Activated CD4-positive, alpha-beta T cell treated with anti-CD3 and anti-CD28 coated beads, Interleukin-2, amount 50 U/mL, for 1 hour (primary cell): ENCODE results near the gene CTAG1B.
"Not testable (repeated sequence)": the region's sequence is repeated elsewhere in the genome, so short reads cannot be mapped to it uniquely, and the experiment has no call there.

ENCODE experiments used
- DNase-seq: peaks from one replicate; pipeline ENCODE4 v3.0.0-alpha.2; 2020

Gene CTAG1B

GRCh38 chrX:154620767-154621414 is 1.8 kb upstream of the CTAG1B start:
- not testable (repeated sequence) for DNase-seq

DNA sequence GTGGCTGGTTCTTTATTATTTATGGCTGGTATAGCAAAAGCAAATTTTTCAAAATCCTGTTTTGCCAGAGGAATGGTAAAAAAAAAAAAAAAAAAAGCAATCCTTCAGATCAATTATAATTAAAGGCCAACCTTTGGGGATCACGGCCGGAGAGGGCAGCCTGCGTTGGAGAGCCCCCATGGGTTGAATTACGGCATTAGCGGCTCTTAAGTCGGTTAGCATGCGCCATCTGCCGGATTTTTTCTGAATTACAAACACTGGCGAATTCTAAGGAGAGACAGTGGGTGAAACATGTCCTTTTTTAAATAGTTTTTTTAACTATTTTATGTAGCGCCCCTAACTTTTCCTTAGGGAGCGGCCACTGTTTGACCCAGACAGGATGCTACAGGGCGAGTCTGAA is 5.5 kb downstream of the CTAG1B start:
- DNase-seq = not testable (repeated sequence)

DNA sequence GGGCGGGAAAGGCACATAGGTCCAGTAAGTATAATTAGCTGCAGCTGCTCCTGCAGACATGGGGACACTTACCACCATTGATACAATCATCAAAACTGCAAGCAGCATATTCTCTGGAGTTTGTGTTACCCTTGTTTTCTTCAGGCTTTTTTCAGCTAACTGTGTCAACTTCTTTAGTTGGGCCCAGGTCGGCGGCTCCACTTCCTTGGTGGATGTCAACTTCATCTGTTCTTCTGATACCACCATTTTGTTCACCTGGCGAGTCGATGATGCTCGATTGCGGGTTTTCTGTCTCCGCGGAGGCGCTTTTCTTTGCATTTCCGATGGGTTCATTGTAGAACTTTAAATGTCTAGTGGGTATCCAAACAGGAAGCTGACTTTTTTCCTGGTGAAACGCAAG is 7.9 kb downstream of the CTAG1B start:
- DNase-seq = not testable (repeated sequence)

GRCh38 chrX:154608823-154609222 is 10.3 kb downstream of the CTAG1B start:
- DNase-seq = not testable (repeated sequence)

DNA sequence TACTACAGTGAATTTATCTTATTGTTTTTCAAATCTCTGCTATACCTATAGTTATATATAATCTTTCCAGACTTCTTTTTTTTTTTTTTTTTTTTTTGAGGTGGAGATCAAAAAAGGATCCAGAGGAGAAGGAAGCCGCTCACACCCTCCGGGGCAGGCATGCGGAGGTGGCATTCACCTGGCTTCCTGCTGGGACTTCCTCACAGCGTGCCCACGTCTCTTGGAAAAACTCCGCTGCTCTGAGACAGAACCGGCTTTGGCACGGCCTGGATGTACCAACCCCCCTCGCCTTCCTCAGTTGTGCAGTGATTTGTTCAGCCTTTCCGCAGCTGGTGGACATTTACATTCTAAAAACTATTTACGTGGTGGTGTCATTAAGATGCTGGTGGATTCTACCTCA is 11.1 kb downstream of the CTAG1B start:
- not testable (repeated sequence) for DNase-seq

DNA sequence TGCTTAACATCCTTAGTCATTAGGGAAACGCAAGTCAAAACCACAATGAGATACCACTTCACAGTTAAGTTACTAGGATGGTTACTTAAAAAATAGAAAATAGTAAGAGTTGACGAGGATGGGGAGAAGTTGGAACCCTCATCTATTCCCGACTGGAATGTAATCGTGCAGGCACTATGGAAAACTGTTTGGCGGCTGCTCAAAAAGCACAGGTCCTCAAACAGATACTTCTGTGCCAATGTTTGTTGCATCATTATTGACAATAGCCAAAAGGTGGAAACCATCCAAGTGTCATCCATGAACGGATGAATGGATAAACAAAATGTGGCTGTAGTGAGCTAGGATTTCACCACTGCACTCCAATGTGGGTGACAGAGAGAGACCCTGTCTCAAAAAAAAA is 11.7 kb downstream of the CTAG1B start:
- DNase-seq = no peak

GRCh38 chrX:154605566-154605965 is 13.5 kb downstream of the CTAG1B start:
- no peak for DNase-seq

DNA sequence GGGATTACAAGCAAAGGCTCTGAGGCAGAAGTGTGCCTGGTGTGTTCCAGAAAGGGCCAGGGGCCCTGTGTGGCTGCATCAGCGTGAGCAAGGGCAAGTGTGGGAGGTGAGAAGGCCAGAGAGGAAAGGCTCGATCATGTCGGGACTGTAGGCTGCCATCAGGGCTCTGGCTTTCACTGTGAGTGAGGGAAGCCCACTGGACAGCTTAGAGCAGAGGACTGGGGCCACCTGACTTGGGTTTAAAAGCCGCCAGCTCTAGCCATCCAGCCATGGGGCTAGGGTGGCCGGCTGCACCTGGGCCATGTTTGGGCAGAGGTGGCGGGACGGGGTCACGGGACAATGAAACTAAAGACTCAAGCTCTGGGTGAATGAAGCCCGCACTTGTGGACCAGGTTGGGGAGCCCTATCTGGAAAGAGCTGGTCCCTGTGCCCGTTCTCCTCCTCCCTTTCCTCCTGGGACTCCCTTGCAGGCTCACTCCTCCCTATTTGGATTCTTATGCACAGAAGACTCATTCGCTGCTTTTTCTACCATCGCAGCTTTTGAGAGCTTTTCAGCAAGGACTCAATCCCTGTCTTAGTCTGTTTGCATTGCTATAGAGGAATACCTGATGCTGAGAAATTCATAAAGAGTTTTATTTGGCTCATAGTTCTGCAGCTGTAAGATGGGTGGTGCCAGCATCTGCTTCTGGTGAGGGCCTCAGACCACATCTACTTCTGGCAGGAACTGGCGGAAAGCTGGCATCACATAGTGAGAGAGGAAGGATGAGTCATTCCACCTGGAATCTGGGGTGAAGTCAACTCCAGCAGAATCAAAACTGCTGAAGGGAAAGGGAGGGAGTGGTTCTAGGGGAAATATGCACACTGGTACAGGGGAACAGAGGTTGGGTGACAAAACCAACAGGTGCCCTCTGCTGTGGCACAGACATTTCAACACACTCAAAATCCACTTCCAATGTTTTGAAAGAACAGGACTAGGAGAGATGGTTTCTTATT is 15.3 kb downstream of the CTAG1B start:
- no peak for DNase-seq

GRCh38 chrX:154602766-154603437 is 16.2 kb downstream of the CTAG1B start:
- no peak for DNase-seq

GRCh38 chrX:154602226-154602625 is 16.9 kb downstream of the CTAG1B start:
- no peak for DNase-seq

DNA sequence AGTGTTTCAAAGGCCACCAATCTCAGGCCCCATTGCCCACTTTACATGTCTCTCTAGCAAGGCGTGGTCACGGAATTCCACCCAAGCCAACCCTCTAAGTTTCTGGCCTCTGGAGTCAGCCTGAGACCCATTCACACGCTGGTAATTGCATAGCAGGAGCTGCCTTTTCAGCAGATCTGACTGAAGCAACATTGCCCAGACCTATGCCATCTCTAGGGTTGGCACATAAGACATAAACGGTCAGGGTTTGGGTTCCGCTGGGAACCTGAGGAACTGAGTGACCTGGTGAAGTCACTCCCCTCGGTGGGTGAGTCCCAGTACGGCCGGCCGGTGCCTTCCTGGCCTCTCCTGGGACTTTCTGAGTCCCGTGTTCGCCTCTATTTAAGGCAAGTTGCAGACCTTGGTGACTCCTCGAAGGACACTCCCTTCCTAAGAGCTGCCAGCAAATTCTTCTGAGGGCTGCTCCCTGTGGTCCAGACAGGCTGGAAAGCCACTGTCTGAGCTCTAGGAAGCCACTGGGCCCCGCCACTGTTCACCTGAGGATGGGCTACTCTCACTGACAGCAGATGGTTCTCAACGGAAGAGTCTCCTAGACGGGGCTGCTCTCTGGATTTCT is 18.2 kb downstream of the CTAG1B start:
- no peak for DNase-seq

GRCh38 chrX:154599531-154599930 is 19.6 kb downstream of the CTAG1B start:
- no peak for DNase-seq

DNA sequence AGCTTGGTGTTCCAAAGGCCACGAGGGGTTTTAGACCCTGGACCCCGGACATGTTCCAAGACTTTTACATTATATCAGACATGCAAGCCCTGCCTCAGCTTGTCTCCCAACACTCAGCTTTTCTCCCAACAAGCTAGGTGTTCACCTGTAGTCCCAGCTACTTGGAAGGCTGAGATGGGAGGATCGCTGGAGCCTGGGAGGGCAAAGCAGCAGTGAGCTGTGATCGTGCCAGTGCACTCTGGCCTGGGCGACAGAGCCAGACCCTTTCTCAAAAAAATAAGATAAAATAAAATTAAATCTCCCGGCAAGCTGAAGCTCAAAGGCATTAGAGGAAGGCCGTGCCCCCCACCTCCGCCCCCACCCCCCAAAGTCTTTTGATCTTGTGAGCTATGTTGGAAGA is 20.4 kb downstream of the CTAG1B start:
- DNase-seq = no peak

DNA sequence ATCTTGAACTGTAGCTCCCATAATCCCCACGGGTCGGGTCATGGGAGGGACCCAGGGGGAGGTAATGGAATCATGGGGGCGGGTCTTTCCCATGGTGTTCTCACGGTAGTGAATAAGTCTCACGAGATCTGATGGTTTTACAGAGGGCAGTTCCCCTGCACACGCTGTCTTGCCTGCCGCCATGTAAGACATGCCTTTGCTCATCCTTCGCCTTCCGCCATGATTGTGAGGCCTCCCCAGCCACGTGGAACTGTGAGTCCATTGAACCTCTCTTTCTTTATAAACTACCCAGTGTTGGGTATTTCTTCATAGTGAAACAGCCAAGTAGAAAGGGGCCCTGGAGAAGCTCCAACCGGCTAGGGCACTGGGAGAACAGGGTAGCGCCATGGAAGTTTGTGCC is 21.9 kb downstream of the CTAG1B start:
- DNase-seq = no peak

- no peak for DNase-seq
These were observed 22.7 kb downstream of the CTAG1B start for GRCh38 chrX:154596290-154596929.

GRCh38 chrX:154595559-154596249 is 23.4 kb downstream of the CTAG1B start:
- no peak for DNase-seq

DNA sequence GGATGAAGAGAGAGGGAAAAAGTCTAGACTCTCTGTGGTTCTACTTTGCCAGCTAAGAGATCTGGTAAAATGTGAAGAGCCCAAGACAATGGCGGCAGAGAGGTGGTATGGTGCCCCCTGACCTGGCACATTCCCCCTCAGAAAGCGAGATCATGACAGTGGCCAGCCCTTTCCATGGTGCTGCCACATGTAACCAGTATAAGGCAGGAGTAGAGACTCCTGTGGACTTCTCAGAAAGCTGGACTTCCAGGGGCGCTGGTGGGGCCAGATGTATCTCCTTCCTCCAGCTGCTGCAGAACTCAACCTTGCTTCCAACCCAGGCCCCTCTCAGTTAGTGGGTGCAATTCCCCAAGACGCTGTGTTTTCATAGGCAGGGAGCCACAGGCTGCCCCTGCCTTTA is 24.6 kb downstream of the CTAG1B start:
- no peak for DNase-seq

GRCh38 chrX:154593201-154593600 is 25.9 kb downstream of the CTAG1B start:
- DNase-seq = no peak

DNA sequence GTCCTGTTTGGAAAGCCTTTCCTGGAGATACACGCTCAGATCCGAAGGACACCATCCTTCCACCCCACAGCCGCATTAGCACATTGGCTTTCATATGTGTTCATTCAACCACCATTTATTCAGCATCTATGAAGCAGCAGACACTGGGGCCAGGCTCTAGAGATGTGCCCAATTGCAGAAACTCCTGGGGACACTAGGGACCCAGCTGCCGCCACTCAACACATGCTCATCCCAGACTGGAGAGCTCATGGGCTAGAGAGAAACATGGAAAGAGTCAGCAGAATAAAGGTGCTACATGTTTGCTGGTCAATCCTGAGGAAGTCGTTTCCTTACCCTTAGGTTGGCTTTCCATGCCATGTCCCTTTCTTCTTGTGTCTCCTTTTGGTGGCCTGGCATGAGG is 26.6 kb downstream of the CTAG1B start:
- no peak for DNase-seq

DNA sequence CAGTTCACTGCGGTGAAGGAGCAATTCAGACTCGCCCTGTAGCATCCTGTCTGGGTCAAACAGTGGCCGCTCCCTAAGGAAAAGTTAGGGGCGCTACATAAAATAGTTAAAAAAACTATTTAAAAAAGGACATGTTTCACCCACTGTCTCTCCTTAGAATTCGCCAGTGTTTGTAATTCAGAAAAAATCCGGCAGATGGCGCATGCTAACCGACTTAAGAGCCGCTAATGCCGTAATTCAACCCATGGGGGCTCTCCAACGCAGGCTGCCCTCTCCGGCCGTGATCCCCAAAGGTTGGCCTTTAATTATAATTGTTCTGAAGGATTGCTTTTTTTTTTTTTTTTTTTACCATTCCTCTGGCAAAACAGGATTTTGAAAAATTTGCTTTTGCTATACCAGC is 28.7 kb downstream of the CTAG1B start:
- not testable (repeated sequence) for DNase-seq

GRCh38 chrX:154584585-154585183 is 34.4 kb downstream of the CTAG1B start, which contains the start of gene CTAG1A:
CTAG1A (plus strand) TSS chrX:154585133; CDS start chrX:154585207, 74 bp downstream.
- DNase-seq = not testable (repeated sequence)
